Ascending aorta (tissue), 2 donors: ENCODE measurements around the gene TRIM14. TPM values are rescaled to one million over a fixed set of nuclear protein-coding genes. Genes with fewer than 3 reads are reported as not detected.
"Not testable (repeated sequence)": the region's sequence is repeated elsewhere in the genome, so short reads cannot be mapped to it uniquely, and the experiment has no call there.

Experiments
- DNase-seq, 2 donors: peaks; one replicate each; pipeline ENCODE4 v3.0.0-alpha.2; 2019; ENCODE audit warnings: low spot score in 2 of 2
- H3K27ac ChIP-seq, 2 donors: fragments of 200-600 bp; sonication (generic); one replicate each; pipeline ENCODE4 v1.5.1; 2016 to 2017; ENCODE audit warnings: mild to moderate bottlenecking in 1 of 2
- H3K27me3 ChIP-seq: fragments of 200-600 bp; sonication (generic); one replicate; pipeline ENCODE4 v1.5.1; 2017
- H3K36me3 ChIP-seq, 2 donors: fragments of 200-600 bp; sonication (generic); one replicate each; pipeline ENCODE4 v1.5.1; 2016
- H3K4me1 ChIP-seq, 2 donors: fragments of 200-600 bp; sonication (generic); one replicate each; pipeline ENCODE4 v1.5.1; 2016 to 2017; ENCODE audit warnings: mild to moderate bottlenecking in 1 of 2
- H3K4me3 ChIP-seq, 2 donors: fragments of 200-600 bp; sonication (generic); one replicate each; pipeline ENCODE4 v1.5.1; 2016 to 2017; ENCODE audit warnings: mild to moderate bottlenecking in 1 of 2
- H3K9me3 ChIP-seq, 2 donors: fragments of 200-600 bp; sonication (generic); one replicate each; pipeline ENCODE4 v1.5.1; 2016
- CTCF ChIP-seq, 3 experiments: fragments of 200-600 bp in 2 of 3; fragments of 450-650 bp in 1 of 3; sonication (generic) in 2 of 3; IDR thresholded peaks; one replicate each; pipeline ENCODE4 v1.5.1; 2016 to 2019; ENCODE audit warnings: antibody characterized with exemption in 3 of 3, mild to moderate bottlenecking in 1 of 3, moderate library complexity in 1 of 3
- intact Hi-C: fragments of 100-400 bp; cut with DNase I; formaldehyde crosslinking; loops from one replicate; pipeline ENCODE4 v1.15.1; 2023
- total RNA-seq: library from RNA; depleted of rRNA; stranded (reverse); fragments of >200 nt; gene quantifications from one replicate; pipeline ENCODE4 v1.1.0, GENCODE V29; 2016

The TRIM14 gene
- total RNA-seq, 1 donor from 2014 or later: 16.1 TPM

- peaks cover 0 to 5% of the 10 kb centered on the region in 2 donors for H3K4me1 ChIP-seq
- no peaks in the 10 kb centered on the region for H3K9me3 ChIP-seq
- intact Hi-C loops: no loop called here
- no peak overlapping the region for H3K4me3 ChIP-seq
- no peak for TF ChIP-seq CTCF (IDR thresholded peaks at IDR 0.05)
- H3K27me3 ChIP-seq: no peaks in the 10 kb centered on the region
- H3K27ac ChIP-seq: no peak overlapping the region
- no peak for DNase-seq
- H3K36me3 ChIP-seq: peaks cover 24 to 47% of the 10 kb centered on the region in 2 donors
Measured at GRCh38 chr9:98020476-98021145, 98.4 kb downstream of the TRIM14 start.

DNA sequence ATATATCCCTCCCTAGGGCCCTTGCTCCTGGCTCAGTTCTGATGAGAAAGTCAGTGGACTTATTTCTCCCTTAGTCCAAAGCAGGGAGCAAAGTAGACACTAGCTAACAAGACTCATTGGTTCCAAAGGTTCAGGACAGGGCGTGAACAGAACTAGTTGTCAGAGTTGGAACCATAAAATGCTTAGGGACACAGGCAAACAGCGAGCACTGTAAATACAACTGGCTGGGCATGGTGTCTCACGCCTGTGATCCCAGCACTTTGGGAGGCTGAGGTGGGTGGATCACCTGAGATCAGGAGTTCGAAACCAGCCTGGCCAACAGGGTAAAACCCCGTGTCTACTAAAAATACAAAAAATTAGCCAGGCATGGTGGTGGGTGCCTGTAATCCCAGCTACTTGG, 99.2 kb downstream of the TRIM14 start:
- DNase-seq, intact Hi-C loops: not testable (repeated sequence)
- H3K36me3 ChIP-seq: peaks cover 32 to 54% of the 10 kb centered on the region in 2 donors

More for the DNA sequence above, 99.2 kb downstream of the TRIM14 start:
- H3K4me3 ChIP-seq, H3K4me1 ChIP-seq, H3K27me3 ChIP-seq, H3K27ac ChIP-seq, H3K9me3 ChIP-seq: not testable (repeated sequence)

Other genes starting within 250 kb of the TRIM14 start
- gene TRMO, start 196.7 kb downstream of the TRIM14 start, total RNA-seq: 24.8 TPM
- gene HEMGN, start 181.1 kb downstream of the TRIM14 start, total RNA-seq: not detected
- gene ANP32B, start 135.9 kb downstream of the TRIM14 start, total RNA-seq: 13.9 TPM
- gene NANS, start 62.5 kb downstream of the TRIM14 start, total RNA-seq: 40.7 TPM
- 9.0 TPM for gene CORO2A, start 73.4 kb upstream of the TRIM14 start, total RNA-seq
- 32.5 TPM for gene TBC1D2, start 136.4 kb upstream of the TRIM14 start, total RNA-seq